Activated naive CD4-positive, alpha-beta T cell treated with Interleukin-2 at 50 U/mL for 16 hours (primary cell): Measurements from ENCODE around the gene MARCHF10.

Source experiments
- DNase-seq: peaks from one replicate; pipeline ENCODE4 v3.0.0-alpha.2; 2020

The MARCHF10 gene

DNA sequence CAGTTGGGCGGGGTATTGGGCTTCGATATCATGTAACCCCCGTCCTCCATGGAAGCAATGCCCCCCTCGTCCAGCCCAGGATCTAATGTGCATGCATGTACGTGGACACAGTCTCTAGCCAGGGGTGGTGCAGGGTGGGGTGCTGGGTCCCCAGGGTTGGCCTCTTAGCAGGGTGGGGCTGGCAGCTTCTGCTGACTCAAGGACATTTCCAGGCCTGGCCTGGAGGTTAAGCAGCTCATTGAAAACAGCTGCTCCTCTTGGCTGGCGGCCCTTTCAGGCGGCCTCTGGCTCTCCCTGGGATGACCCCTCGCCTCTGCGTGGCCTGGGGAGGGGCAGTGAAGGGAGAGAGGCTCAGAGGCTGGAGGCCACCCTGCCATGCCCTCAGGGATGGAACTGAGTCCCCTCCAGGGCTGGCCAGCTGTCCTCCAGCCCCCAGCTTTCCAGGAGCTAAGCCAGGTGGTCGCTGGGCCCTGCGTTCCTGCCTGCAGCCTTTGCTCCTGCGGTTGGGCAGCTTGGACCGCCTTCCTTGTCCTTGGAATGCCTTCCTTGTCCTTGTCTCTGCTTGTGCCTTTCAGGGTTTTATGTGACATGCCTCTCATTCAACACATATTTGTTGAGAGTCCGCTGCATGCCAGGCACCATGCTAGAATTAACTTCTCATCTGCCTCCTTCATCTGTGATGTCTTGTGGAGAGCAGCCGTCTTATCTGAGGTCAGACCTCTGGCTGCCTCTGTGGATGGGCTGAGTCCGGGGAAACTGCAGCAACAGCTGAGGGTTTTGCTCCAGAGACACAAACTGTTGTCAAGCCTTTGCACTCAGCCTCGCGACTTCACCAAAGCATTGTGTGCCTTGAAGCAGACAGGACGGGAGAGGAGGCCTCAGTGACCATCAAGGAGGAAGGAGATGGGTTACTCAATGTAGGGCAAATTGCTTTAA lies 154.0 kb downstream of the MARCHF10 start:
- no peak for DNase-seq

DNA sequence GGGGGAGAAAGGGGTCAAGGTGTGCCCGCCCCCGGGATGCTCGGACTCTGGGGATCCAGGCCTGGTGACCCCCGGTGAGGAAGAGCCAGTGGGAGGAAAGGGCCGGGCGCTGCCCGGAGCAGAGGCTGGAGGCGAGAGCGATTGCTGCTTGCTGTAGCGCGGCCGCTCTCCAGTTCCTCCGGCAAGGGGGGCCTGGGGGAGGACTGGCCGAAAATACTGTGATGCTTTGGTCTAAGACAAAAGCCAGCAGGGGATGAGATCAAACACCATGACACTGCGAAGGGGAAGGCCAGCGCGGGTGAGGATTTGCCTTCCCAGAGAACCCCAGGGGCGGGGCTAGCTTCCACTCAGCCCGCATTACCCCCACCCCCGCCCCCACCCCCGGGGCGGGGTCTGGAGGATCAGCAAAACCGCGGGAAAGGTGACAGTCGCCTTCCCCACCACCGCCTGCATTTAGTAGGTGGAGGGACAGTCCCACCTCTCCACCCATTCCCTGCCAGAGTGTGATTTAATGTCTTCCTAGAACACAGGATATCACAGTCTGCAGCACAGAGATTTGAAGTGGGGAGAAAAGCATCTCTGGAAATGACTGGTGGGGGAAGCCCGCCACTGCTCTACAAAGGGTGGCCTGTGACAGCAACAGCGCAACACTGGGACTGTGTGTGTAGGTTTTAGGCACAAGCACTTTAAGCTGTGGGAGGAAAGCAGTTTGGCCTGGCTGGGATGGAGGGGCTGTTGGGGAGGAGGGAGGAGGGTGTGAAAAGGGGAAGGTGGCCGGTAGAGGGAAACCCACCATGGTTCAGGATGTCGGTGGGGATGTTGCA lies 154.9 kb downstream of the MARCHF10 start:
- DNase-seq, result peak; percentile 89

DNA sequence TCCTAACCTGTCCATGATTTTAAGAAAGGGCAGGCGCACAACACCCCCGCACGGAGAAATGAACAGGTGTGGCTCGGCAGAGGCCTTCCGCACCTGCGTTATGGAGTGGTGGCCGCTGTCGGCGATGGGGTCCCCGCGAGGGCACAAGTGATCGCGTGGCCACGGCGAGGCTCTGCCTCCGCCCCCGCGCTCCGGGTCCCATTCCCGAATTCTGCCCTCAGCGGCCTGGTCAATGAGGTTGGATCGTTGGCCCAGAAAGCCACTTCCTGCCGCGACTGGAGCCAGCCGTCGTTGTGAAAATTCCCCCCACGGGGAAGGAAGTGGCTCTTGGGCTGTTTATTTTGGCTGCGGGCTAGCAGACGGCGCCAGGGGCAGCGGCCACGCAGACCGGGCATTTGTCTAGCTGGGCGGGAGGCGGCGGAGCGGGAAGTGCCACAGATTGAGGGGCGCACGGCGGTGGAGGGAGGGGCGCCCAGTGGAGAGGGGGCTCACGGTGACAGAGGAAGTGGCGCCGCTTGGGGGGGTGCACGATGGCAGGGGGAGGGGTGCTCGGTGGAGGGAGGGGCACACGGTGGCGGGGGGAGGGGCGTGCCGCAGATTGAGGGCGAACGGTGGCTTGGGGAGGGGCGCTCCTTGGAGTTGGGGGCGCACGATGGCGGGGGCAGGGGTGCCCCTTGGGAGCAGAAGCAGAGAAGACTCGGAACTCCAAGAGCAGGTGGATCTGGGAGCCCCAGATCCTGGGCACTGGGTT lies 155.7 kb downstream of the MARCHF10 start:
- DNase-seq, result peak; percentile 27
